Left lobe of liver (tissue), 2 donors: ENCODE results near the gene FAM89A. TPM values are rescaled to one million over a fixed set of nuclear protein-coding genes. Genes with fewer than 3 reads are reported as not detected.

Source experiments
- ATAC-seq: fragments of 200-7000 bp; cut with Tn5 transposase; one replicate; pipeline ENCODE4 v1.9.1; 2020; ENCODE audit warnings: mild to moderate bottlenecking, moderate library complexity
- DNase-seq: peaks from one replicate; pipeline ENCODE4 v3.0.0-alpha.2; 2020; ENCODE audit warnings: low spot score
- total RNA-seq: library from RNA; stranded (reverse); gene quantifications from one replicate; pipeline ENCODE4 v1.2.1, GENCODE V29; 2021
- donor health status: DM: no; HTN: no; CAD: no; lungs with moderate emphysema.
- donor health status: DM: no; HTN: yes; CAD: no.

The FAM89A gene
- total RNA-seq: 3.3 TPM

DNA sequence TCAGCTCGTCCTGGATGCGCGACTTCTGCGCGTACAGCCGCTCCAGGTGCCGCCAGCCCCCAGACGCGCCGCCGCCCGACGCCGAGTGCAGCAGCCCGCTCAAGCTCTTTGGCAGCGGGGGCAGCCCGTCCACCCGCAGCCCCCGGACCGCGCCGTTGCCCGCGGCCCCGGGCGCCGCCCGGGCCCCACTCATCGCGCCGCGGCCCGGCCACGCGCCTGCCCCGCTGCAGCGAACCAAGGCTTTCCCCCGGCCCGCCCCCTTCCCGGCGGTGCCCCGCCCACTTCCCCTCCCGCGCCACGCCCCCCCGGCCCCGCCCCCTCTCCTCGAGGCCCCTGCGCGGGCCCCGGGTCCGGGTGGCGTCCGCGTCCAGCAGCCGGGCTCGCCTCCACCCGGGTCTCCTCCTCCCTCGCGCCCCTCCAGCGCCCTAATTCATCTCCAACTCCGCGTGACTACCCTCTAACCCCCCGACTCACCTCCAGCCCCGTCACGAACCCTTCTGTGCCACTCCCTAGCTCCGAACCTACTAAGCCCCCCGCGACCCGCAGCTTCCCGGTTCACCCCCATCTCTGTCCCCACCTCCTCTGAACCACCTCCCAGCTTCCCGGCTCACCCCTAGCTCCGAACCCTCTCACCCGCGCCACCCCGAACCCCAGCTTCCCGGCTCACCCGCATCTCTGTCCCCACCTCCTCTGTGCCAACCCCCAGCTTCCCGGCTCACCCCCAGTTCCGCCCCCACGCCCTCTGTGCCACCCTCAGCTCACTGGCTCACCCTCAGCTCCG, at the start of gene FAM89A:
TSS of gene FAM89A (minus strand) at position 236 of the 781 bp plus-strand sequence. CDS start at position 193, 43 bp downstream.
- ATAC-seq: peak; percentile 89
- peak; percentile 74 for DNase-seq

DNA sequence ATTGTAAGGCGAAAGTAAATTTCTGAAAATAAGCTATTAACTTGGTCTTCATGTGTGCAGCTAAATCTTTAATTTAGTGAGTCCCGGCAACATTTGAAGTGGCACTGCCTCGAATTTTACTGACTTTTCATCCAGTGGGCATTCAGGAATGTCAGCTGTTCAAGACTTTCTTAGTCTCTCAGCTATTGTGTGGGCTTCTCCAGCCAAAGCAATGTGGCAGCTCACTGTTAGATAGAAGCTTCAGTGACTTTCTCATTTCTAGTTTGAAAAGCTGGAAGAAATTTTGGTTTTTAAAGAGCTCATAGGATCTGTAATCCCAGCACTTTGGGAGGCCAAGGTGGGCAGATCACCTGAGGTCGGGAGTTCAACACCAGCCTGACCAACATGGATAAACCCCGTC, 44.3 kb upstream of the FAM89A start:
- ATAC-seq: no peak
- DNase-seq: no peak

DNA sequence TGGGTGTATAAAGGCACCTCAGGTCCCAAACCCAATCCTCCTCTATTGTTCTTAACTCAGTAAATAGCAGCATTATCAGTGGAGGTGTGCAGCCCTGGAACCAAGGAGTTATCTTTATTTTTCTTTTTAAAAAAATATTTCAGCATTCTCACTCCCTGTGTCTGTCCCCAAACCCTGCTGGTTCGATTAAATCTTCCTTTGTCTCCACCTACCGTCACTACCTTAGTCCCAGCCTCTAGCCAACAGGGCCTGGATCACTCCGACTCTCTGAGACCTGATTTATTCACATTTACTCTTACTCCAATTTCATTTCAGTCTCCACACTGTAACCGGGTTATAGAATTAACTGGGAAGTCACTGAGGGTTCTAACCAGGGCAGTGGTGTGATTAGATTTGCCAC, 39.1 kb upstream of the FAM89A start:
- ATAC-seq (no peak), DNase-seq (no peak)

DNA sequence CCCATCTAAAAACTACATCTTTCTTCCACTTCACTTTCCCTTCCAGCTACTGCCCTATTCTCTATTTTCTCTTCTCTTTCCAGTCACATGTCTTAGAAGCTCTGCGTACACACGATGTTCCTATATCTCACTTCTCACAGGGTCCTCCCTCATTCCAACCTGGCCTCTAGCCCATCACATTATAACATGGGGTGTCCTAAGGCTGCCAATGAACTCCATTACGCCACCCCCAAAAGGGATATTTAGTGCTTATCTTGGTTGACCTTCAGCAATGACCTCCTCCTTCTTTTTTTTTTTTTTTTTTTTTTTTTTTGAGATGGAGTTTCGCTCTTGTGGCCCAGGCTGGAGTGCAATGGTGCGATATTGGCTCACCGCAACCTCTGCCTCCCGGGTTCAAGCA, 38.2 kb upstream of the FAM89A start:
- no peak for ATAC-seq
- no peak for DNase-seq

DNA sequence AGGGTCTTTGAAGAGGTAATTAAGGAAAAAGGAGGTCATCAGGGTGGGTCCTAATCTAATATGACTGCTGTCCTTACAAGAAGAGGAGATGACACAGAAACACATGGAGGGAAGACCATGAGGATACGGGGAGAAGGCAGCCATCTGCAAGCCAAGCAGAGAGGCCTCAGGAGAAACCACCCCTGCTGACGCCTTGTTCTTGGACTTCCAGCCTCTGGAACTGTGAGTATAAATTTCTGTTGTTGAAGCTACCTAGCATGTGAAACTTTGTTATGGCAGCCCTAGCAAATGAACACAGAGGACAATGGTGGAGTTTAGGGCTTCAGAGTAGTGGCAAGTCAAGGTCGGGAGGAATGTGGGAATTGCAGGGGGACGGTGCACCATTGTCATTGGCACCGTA, 36.7 kb upstream of the FAM89A start:
- DNase-seq (no peak), ATAC-seq (no peak)

DNA sequence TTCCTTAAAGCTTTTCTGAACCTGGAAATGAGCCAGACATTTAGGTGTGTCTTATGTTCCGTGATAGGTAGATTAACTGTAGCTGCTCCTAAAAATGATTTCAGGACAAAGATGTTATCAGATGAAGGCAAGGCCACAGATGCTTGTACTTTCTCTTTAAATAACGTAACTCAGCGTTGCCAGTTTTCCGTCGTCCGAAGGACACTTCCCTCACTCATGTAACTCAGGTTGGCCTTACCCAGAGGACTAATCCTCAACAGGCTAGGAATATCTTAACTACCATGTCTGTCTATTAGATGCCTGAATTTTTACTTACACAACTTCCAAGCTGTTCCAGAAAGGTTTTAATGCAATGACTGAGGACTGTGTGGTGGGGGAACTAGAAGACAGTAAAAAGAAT, 35.4 kb upstream of the FAM89A start:
- ATAC-seq: no peak
- no peak for DNase-seq

DNA sequence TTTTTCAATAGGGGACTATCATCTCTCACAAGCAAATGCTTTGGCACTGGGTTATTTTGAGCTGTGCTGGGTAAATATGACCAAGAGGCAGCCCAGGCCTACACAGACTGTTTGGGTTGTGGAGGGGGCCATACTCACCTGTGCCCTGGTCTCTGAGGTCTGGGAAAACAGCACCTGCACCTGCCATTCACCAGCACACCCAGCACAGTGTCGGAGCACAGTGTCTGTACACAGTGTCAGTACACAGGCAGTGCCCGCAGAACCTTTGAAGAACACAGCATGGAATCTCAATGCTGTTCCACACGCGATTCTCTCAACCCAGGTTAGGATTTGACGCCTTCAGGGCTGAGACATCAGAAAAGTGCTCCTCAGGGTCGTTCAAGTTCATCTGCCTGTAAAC, 35.0 kb upstream of the FAM89A start:
- DNase-seq (no peak), ATAC-seq (no peak)

DNA sequence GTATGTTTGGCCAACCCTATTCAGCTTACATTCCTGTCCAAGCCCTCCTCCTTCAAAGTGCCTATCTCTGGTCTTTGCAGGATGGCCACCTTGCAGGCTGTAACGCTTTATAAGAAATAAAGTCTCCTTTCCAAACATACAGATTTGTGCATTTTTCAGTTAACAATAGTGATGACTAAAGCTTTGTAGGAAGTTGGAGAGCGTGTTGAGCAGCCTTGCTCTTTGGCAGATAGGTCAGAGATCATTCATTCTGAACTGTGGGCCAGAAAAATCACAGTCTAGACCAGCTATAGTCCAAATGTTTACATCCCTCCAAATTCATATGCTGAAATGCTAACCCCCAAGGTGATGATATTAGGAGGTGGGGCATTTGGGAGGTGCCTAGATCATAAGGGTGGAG, 34.0 kb upstream of the FAM89A start:
- no peak for ATAC-seq

DNA sequence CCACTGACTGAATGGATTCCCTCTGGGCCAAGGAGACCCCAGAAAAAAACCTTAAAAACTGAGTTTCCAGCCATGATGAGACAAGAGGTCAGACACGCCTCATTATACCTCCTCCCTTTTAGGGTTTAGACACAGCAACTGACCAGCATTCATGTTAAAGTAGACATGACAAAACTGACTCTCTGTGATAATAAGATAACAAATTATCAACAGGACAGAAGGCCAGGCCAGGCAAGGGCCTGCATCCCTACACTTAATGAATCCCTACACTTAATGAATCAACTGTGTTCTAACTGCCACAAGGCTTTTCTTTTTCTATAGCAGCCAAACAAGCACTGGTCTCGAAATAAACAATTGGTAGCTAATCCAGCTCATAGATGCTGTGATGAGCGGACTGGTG, 33.3 kb upstream of the FAM89A start:
- DNase-seq: no peak

More for the DNA sequence above, 34.0 kb upstream of the FAM89A start:
- DNase-seq: no peak

DNA sequence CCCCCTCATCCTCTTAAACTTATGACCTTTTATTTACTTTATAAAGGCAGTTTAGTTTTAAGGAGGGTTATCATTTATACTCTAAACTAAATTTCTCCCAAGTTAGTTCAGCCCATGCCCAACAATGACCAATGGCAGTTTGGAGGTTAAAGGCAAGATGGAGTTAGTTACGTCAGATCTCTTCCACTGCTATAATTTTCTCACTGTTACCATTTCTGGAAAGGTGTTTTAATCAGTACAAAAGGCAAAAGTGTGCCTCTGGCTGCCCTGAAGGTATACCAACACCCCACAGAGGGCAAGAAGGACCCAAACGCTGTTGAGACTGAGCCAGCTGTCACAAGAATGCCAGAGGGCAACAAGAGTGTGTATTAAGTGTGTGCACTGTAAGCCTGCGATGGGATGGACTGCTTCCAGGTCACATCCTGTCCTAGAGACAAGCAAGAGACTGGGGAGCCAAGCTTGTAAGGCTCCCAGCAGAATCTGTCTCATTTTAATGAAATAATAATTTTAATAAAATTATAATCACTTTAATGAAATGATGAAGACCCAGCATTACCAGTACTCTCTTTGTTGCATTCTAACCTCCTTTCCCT, 32.5 kb upstream of the FAM89A start:
- ATAC-seq (no peak), DNase-seq (no peak)

More for the DNA sequence above, 33.3 kb upstream of the FAM89A start:
- no peak for ATAC-seq

DNA sequence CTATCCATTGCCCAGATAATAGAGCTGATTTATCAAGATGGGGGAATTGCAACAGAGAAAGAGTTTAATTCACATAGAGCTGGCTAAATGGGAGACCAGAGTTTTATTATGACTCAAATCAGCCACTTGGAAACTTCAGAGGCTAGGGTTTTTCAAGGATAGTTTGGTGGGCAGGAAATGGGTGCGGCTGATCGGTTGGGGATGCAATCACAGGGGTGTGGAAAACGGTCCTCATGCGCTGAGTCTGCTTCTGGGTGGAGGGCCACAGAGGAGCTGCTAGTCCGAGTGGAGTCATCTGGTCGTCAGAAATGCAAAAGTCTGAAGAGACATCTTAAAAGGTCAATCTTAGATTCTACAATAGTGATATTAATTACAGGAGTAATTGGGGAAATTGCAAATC, 32.0 kb upstream of the FAM89A start:
- no peak for ATAC-seq
- DNase-seq: no peak

DNA sequence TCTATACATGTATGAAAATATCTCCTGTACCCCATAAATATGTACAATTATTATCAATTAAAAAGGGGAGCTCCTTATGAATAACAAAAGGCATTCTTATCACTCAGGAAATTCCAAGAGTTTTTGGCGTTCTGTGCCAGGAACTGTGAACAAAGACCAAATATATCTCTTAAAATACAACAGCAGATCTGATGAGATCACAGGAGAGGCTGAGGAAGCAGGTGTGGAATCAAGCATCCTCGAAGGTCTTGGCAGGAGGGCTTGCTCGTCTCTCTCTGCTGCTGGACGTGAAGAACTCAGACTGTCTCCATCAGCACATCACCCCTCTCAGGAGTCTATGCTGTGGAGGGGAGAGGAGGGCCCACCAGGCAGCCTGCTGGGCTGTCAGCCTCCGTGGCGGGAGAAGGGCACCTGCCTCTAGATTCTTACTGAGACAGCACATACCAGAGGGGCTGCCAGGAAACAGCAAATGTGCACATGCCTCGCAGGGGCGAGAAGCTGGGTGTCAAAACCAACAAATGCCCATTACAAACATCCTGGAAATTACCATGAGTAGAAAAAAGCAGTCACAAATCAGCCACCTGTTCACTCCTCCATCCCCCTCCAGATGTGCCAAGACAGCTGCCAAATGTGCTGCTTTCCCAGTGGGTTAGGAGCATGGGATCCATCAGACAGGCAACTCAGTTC, 30.8 kb upstream of the FAM89A start:
- DNase-seq (no peak), ATAC-seq (no peak)

DNA sequence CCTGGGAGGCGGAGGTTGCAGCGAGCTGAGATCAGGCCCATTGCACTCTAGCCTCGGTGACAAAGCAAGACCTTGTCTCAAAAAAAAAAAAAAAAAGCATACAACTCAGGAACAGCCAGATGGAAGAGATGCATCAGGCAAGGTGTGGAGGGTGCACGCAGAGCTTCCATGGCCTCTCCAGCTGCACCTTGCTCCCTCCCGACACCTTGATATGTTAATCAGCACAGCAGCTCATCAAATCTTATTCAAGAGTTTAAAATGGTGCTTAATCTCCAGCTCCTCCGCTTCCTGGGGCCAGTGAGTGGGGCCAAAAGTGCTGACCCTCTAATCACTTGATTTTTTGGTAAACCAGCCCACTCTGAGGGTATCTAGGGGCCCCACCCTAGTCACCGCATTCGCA, 29.3 kb upstream of the FAM89A start:
- no peak for ATAC-seq
- DNase-seq: no peak

DNA sequence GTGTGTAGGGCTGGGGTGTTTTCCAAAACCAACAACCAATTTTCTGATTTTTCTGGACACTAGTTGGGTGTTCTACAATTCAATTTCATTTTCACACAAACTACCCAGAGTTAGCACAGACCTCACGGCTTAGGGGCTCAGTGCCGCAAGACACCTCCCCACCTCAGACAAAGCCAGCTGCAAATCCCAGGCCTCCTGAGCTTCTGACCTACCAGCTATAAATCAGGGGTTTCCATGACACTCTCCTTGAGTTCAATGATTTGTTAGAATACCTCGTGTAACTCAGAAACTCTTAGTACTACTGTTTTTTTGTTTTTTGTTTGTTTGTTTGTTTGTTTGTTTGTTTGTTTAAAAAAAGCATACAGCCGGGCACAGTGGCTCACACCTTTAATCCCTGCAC, 28.7 kb upstream of the FAM89A start:
- no peak for DNase-seq
- no peak for ATAC-seq

DNA sequence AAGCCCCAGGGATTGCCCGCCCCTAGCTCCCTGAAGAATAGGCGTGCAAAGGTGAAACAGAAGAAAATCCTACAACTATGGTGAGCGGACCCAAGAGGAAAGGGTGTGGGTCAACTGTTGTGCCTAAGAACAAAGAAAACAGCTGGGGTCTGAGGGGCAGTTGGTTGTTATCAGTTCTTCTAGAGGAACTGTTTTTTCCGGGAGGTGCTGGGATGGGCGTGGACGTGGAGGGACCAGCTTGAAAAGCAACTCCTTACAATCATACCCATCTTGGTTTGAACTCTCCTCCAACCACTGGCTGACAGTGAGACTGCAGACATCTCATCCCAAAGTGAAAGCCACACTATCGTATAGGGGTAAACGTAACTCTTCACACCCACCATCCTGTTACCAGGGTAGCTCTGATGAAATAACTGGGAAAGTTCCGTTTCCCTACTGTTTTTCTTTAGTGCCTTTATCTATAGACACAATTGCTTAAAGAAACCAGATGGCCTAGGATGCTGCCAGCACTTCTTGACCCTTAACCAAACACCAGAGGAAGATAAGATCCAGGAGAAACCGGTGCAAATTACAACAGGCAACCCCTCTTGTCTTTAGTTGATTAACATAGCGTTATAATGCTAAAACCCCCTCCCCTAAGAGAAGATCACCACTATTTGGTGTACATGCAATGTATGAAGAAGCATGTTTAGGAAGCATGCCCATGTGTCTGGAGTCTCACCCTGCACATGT, 25.6 kb upstream of the FAM89A start:
- DNase-seq (no peak), ATAC-seq (no peak)

DNA sequence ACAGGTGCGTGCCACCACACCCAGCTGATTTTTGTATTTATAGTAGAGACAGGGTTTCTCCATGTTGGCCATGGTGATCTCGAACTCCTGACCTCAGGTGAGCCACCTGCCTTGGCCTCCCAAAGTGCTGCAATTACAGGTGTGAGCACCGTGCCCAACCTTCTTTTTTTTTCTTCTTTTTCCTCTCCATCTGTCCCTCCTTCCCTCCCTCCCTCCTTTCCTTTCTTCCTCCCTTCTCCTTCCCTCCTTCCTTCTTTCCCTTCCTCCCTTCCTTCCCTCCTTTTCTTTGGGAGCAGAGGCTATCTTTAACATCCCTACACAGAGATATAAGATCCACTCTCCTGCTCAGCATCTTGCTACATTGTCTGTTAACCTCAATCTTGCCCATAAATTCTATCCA, 24.4 kb upstream of the FAM89A start:
- DNase-seq (no peak), ATAC-seq (no peak)

DNA sequence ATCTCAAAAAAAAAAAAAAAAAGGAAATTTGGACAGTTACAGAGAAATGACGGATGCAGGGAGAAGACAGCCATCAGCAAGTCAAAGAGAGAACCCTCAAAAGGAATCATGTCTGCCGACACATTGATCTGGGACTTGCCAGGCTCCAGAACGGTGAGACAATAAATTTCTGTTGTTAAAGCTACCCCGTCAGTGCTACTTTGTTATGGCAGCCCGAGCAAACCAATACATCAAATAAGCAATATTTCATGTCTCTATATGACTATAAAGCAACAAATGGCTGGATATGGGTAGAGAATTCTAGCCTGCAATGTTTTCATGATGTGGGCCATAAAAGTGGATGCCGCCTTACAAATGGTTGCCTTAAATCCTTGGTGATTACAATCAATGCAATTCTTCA, 23.3 kb upstream of the FAM89A start:
- ATAC-seq (no peak), DNase-seq (no peak)

DNA sequence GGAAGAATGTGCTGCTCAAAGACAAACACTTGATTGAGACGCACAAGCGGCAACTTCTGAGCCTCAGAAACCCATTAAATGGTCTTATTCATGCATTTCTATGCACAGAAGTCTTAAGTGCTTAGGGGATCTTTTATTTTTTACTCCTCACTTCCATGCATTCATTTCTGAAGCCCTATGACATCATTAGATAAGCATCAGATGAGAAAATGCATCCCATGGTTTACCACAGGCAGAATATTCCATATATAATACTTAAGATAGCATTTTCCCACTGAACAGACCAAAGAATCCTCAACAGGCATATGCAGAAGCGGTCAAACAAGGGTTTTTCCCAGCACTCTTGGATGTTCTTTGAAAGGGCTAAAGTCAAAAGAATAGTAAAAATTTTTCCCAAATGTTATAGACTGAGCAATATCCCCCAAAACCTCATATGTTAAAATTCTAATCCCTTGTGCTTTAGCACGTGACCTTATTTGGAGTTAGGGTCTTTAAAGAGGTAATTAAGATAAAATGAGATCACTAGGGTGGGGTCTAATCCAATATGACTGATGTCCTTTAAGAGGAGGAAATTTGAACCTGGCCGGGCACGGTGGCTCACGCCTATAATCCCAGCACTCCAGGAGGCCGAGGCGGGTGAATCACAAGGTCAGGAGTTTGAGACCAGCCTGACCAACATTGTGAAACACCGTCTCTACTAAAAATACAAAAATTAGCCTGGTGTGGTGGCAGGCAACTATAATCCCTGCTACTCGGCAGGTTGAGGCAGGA, 22.6 kb upstream of the FAM89A start:
- ATAC-seq: no peak

DNA sequence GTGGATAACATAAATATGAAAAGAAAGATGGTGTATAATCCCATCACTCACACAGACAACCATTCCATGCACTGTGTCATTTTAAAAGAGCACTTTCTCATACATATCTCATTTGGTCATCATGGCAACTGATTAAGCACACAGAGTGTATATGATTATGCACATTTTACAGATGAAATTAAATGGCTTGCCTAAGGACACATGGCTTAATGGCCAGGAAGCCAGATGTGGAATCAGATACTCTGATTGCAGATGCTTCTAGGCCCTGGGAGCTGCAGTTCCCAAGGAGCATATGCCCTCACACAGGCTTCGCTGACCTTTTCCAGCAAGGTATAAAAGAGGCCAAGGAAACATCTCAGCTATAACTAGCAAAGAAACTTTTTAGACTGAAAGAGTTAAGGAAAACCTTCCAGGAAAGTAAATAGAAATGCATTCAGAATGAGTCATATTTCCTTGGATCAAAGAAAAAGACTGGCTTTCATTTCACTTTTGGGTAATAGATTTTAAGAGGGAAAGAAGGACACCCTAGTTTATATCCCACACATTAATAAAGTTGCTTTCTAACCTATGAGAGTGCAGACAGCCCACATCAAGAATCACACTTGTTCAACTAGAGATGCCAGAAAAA, 19.6 kb upstream of the FAM89A start:
- DNase-seq: no peak
- ATAC-seq: no peak

More for the DNA sequence above, 22.6 kb upstream of the FAM89A start:
- DNase-seq: no peak

DNA sequence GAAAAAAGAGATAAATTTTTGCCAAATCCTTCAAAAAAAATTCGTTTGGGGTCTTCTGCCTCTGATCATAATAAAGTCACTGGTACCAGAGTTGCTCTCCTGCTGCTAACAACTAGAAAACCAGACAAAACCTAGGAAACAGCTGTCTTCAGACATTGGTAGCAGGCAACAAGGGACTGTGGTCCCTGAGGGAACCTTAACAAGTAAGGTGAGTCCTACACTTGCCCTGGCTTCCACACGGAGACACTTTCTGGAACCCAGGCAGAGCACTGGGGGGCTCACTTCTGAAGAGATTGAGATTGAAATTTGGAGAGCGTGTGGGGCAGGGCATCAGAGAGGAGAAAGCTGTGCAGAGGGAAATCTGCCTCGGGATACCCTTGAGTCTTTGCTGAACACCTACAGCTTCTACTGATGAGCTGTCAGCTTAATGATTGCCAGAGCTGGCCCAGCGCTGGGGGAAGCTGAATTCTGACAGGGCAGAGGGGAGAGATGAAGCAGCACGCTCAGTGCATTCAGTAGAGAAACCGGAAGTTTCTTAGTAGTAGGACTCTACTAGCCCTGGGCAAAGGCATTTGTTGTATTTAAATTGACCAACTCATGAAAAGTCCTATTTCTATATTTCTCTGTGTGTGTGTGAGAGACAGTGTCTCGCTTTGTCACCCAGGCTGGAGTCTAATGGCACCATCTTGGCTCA, 18.5 kb upstream of the FAM89A start:
- ATAC-seq (peak; percentile 37), DNase-seq (no peak)
